Stimulated activated CD8-positive, alpha-beta memory T cell treated with anti-CD3 and anti-CD28 coated beads, Interleukin-12 subunit alpha, Interleukin-12 subunit beta, amount 100 ng/mL, for 1 hour (primary cell): ENCODE data around the gene DPYSL3.

Experiments used
- DNase-seq: peaks from one replicate; pipeline ENCODE4 v3.0.0-alpha.2; 2020; ENCODE audit warnings: low read depth

DPYSL3 gene

GRCh38 chr5:147472664-147473475 is 37.0 kb downstream of the DPYSL3 start:
- DNase-seq = no peak

GRCh38 chr5:147467973-147468508 is 41.8 kb downstream of the DPYSL3 start:
- no peak for DNase-seq

- no peak for DNase-seq
Measured at GRCh38 chr5:147466360-147466980, 43.4 kb downstream of the DPYSL3 start.

- no peak for DNase-seq
Measured at GRCh38 chr5:147465747-147466146, 44.1 kb downstream of the DPYSL3 start.

- no peak for DNase-seq
Measured at GRCh38 chr5:147464211-147464610, 45.7 kb downstream of the DPYSL3 start.

GRCh38 chr5:147461915-147462314 is 48.0 kb downstream of the DPYSL3 start:
- DNase-seq = no peak

- DNase-seq = no peak
Measured at GRCh38 chr5:147460380-147460779, 49.5 kb downstream of the DPYSL3 start.

GRCh38 chr5:147458581-147458980 is 51.3 kb downstream of the DPYSL3 start:
- DNase-seq = no peak

GRCh38 chr5:147455822-147456450 is 53.9 kb downstream of the DPYSL3 start:
- no peak for DNase-seq

- no peak for DNase-seq
Measured at GRCh38 chr5:147454996-147455677, 54.7 kb downstream of the DPYSL3 start.

GRCh38 chr5:147453875-147454814 is 55.7 kb downstream of the DPYSL3 start:
- DNase-seq = peak; percentile 47

- no peak for DNase-seq
Measured at GRCh38 chr5:147452165-147452811, 57.6 kb downstream of the DPYSL3 start.

GRCh38 chr5:147451193-147451592 is 58.7 kb downstream of the DPYSL3 start:
- DNase-seq = no peak

GRCh38 chr5:147450606-147451005 is 59.3 kb downstream of the DPYSL3 start:
- no peak for DNase-seq

- DNase-seq = no peak
Measured at GRCh38 chr5:147448766-147449165, 61.1 kb downstream of the DPYSL3 start.

- no peak for DNase-seq
Measured at GRCh38 chr5:147446523-147446922, 63.3 kb downstream of the DPYSL3 start.

GRCh38 chr5:147445917-147446316 is 64.0 kb downstream of the DPYSL3 start:
- DNase-seq = no peak

- no peak for DNase-seq
Measured at GRCh38 chr5:147445090-147445489, 64.8 kb downstream of the DPYSL3 start.

- DNase-seq = no peak
Measured at GRCh38 chr5:147442224-147442623, 67.6 kb downstream of the DPYSL3 start.

GRCh38 chr5:147441191-147441695 is 68.6 kb downstream of the DPYSL3 start:
- DNase-seq = no peak
